T47D (cell line): ENCODE data around the gene SESTD1.
"Not testable (repeated sequence)": the region's sequence is repeated elsewhere in the genome, so short reads cannot be mapped to it uniquely, and the experiment has no call there.

Source experiments
- DNase-seq, 2 experiments: peaks; one replicate each; pipeline versions ENCODE4 v3.0.0 to v3.0.0-alpha.2; 2011 to 2012; ENCODE audit warnings: low read depth in 1 of 2, low spot score in 1 of 2
- JUND ChIP-seq: IDR thresholded peaks from 2 replicates; pipeline ENCODE4 v1.6.1; 2012; ENCODE audit warnings: low read depth
- in situ Hi-C: cut with HindIII; loops from 2 replicates; pipeline ENCODE4 v1.10.0; 2016; ENCODE audit warnings: low sequenced_read_pairs, low pct_unique_long_range_greater_than_20kb

Gene SESTD1

GRCh38 chr2:179082697-179083096, 181.9 kb downstream of the SESTD1 start:
- TF ChIP-seq JUND: no peak
- DNase-seq: no peak

GRCh38 chr2:179081954-179082353, 182.7 kb downstream of the SESTD1 start:
- DNase-seq: no peak
- TF ChIP-seq JUND: no peak
- in situ Hi-C loops: no loop called here

More at GRCh38 chr2:179082697-179083096, 181.9 kb downstream of the SESTD1 start:
- in situ Hi-C loops: no loop called here

- TF ChIP-seq JUND: no peak
- in situ Hi-C loops: no loop called here
- no peak for DNase-seq
Observed at GRCh38 chr2:179072527-179072926, 192.1 kb downstream of the SESTD1 start.

GRCh38 chr2:179071810-179072355, 192.7 kb downstream of the SESTD1 start:
- DNase-seq: no peak
- TF ChIP-seq JUND: no peak
- in situ Hi-C loops: no loop called here

DNA sequence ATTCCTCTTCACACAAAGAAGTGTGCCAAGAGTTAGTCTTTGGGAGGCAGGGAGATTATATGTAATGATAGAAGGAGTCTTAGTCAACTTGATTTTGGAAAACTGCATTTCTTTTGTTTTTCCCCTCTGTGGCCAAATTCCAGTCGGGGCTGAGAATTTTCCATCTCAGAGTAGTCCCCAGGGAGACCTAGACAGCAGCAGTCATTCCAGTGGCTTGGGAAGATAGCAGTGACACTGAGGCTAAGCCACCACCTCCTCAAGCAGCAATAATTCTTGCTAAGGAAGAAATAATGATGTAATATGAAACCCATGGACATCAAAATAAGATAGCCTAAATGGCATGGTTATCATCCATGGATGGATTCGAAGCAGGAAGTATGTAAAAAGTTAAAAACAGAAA, 193.7 kb downstream of the SESTD1 start:
- TF ChIP-seq JUND: no peak
- in situ Hi-C loops: no loop called here
- DNase-seq: no peak

- no peak for TF ChIP-seq JUND
- in situ Hi-C loops: no loop called here
- DNase-seq: no peak
Observed at GRCh38 chr2:179069685-179070084, 194.9 kb downstream of the SESTD1 start.

- TF ChIP-seq JUND: no peak
- in situ Hi-C loops: no loop called here
- DNase-seq: no peak
Observed at GRCh38 chr2:179068991-179069643, 195.5 kb downstream of the SESTD1 start.

- in situ Hi-C loops: no loop called here
- no peak for TF ChIP-seq JUND
- DNase-seq: no peak
Observed at GRCh38 chr2:179059026-179059700, 205.5 kb downstream of the SESTD1 start.

GRCh38 chr2:179057737-179058136, 206.9 kb downstream of the SESTD1 start:
- no peak for DNase-seq
- in situ Hi-C loops: no loop called here
- TF ChIP-seq JUND: no peak

GRCh38 chr2:179053568-179053967, 211.1 kb downstream of the SESTD1 start:
- DNase-seq: not testable (repeated sequence)

More at GRCh38 chr2:179053568-179053967, 211.1 kb downstream of the SESTD1 start:
- in situ Hi-C loops: not testable (repeated sequence)
